Measurements from ENCODE around the gene HRAS. TPM values are rescaled to one million over a fixed set of nuclear protein-coding genes. Genes with fewer than 3 reads are reported as not detected.
A peak's percentile ranks its signal among the peaks of the same experiment; 100 is the strongest.

HRAS gene
- total RNA-seq, 6 donors from 2014 or later = 45.5 to 85.0 (median 59.9) TPM

- Histone ChIP-seq H3K4me3 (no peak overlapping the region), H3K27ac (no peak overlapping the region), H3K4me1 (peaks cover 14 to 19% (median 14%) of the 10 kb centered on the region in 4 donors), H3K9me3 (no peaks in the 10 kb centered on the region), H3K27me3 (no peaks in the 10 kb centered on the region), H3K36me3 (peaks cover 46 to 87% (median 83%) of the 10 kb centered on the region in 4 donors)
- 91 to 95% methylated on average over 14 to 26 of the region's 39 CpGs for WGBS, 2 donors
- DNase-seq (peak in 1 of 2 donors; percentile 73), ATAC-seq (ENCODE audit: low FRiP score in 2 of 2) (no peak)
- no peak for TF ChIP-seq POLR2AphosphoS5 (IDR thresholded peaks at IDR 0.05)
- no peak for TF ChIP-seq EP300 (IDR thresholded peaks at IDR 0.05)
- no peak for TF ChIP-seq CTCF (IDR thresholded peaks at IDR 0.05)
- TF ChIP-seq POLR2A (IDR thresholded peaks at IDR 0.05) = no peak
These were observed 36.8 kb downstream of the HRAS start for GRCh38 chr11:498297-499181.

DNA sequence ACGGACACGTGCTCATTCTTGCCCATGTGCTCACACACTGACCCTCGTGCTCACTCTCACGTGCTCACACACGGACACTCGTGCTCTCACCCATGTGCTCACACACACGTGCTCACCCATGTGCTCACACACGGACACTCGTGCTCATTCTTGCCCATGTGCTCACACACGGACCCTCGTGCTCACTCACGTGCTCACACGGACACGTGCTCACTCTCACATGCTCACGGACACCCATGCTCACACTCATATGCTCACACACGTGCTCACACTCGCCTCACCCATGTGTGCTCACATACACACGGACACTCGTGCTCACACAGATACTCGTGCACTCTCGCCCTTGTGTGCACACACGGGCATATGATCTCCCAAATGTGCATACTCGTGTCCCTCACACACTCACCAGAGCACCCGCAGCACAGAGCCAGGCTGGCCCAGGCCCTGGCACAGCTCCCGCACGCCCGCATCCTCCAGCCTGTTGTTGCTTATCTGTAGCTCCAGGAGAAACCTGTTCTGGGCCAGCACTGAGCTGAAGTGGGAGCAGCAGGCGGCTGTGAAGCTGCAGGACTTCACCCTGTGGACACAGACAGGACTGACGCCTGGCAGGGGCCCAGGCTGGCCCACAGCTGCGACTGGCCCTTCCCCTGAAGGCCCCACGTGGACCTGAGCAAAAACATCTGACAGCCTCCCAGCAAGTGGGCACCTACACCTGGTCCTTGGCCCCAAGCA lies 37.6 kb downstream of the HRAS start:
- no peak for ATAC-seq (ENCODE audit: low FRiP score in 2 of 2)
- no peaks in the 10 kb centered on the region for H3K9me3 ChIP-seq
- DNase-seq = peak in 1 of 2 donors; percentile 69
- H3K4me1 ChIP-seq = peaks cover 6 to 11% (median 6%) of the 10 kb centered on the region in 4 donors
- 96 to 97% methylated on average over 30 to 31 of the region's 31 CpGs for WGBS, 2 donors
- no peaks in the 10 kb centered on the region for H3K27me3 ChIP-seq
- H3K27ac ChIP-seq = no peak overlapping the region
- TF ChIP-seq POLR2A (IDR thresholded peaks at IDR 0.05) (no peak), CTCF (IDR thresholded peaks at IDR 0.05) (no peak), POLR2AphosphoS5 (IDR thresholded peaks at IDR 0.05) (no peak), EP300 (IDR thresholded peaks at IDR 0.05) (no peak)
- H3K36me3 ChIP-seq = peaks cover 46 to 95% (median 89%) of the 10 kb centered on the region in 4 donors
- no peak overlapping the region for H3K4me3 ChIP-seq

- peaks cover 46 to 96% (median 88%) of the 10 kb centered on the region in 4 donors for H3K36me3 ChIP-seq
- TF ChIP-seq EP300 (IDR thresholded peaks at IDR 0.05) (no peak), POLR2AphosphoS5 (IDR thresholded peaks at IDR 0.05) (no peak), CTCF (IDR thresholded peaks at IDR 0.05) (no peak), POLR2A (IDR thresholded peaks at IDR 0.05) (no peak)
- DNase-seq = peak in 1 of 2 donors; percentile 40
These were observed 38.4 kb downstream of the HRAS start for GRCh38 chr11:496834-497564.

DNA sequence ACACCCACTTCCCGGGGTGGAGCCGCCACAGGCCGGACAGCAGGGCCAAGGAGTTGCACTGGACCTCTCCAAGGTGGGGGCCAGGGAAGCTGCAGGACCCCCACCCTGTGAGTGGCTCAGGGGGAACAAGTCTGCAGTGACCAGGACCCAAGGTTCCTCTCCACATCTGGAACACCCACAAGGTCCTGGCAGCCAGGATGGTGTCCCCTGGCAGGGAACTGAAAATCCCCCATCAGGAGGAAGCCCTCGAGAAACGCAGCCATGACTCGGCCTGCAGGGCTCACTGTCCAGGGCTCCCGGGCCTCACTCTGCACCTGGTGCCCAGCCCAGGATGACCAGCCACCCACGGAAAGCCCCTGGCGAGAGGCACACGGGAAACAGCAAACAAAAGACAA lies 39.8 kb downstream of the HRAS start:
- no peak for TF ChIP-seq POLR2A (IDR thresholded peaks at IDR 0.05)
- no peak for TF ChIP-seq EP300 (IDR thresholded peaks at IDR 0.05)
- no peak for TF ChIP-seq POLR2AphosphoS5 (IDR thresholded peaks at IDR 0.05)
- no peak for TF ChIP-seq CTCF (IDR thresholded peaks at IDR 0.05)
- H3K9me3 ChIP-seq = no peaks in the 10 kb centered on the region
- no peak overlapping the region for H3K27ac ChIP-seq
- DNase-seq = peak in 1 of 2 donors; percentile 67
- WGBS, 2 donors = 54 to 70% methylated on average over 10 of the region's 10 CpGs
- no peaks in the 10 kb centered on the region for H3K27me3 ChIP-seq
- no peak for ATAC-seq (ENCODE audit: low FRiP score in 2 of 2)
- peaks cover 46 to 89% (median 77%) of the 10 kb centered on the region in 4 donors for H3K36me3 ChIP-seq
- H3K4me1 ChIP-seq = no peaks in the 10 kb centered on the region
- H3K4me3 ChIP-seq = no peak overlapping the region

More at GRCh38 chr11:496834-497564, 38.4 kb downstream of the HRAS start:
- ATAC-seq (ENCODE audit: low FRiP score in 2 of 2) = no peak
- Histone ChIP-seq H3K4me3 (no peak overlapping the region), H3K27ac (no peak overlapping the region), H3K4me1 (peaks cover 0 to 4% (median 0%) of the 10 kb centered on the region in 4 donors), H3K27me3 (no peaks in the 10 kb centered on the region), H3K9me3 (no peaks in the 10 kb centered on the region)
- WGBS, 2 donors = 96% methylated on average over 34 of the region's 34 CpGs

All from upper lobe of left lung (tissue), 6 donors.